Iris pigment epithelial cell (primary cell): ENCODE measurements around the gene TOP3A.

Experiments used
- DNase-seq: peaks from one replicate; pipeline ENCODE4 v3.0.0-alpha.2; 2011; ENCODE audit warnings: low read depth

Gene TOP3A

DNA sequence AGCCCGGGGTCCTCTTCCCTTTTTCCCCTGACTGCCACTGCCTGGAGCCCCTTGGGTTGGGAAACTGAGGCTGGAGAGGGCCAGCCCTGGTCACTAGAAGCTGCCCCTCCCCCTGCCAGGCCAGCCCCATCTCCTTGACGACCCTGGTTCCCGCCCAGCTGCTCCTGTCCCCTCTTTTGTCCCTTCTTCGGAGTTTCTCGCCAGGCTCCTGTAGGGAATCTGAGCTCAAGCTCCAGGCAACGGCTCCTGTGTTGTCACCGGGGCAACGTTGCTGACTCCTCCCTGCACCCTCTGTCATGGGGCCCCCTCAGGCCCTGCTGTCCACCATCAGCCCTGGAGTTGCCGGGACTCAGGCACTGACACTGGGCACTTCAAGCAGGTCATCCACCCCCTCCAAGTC is 83.6 kb downstream of the TOP3A start:
- no peak for DNase-seq

DNA sequence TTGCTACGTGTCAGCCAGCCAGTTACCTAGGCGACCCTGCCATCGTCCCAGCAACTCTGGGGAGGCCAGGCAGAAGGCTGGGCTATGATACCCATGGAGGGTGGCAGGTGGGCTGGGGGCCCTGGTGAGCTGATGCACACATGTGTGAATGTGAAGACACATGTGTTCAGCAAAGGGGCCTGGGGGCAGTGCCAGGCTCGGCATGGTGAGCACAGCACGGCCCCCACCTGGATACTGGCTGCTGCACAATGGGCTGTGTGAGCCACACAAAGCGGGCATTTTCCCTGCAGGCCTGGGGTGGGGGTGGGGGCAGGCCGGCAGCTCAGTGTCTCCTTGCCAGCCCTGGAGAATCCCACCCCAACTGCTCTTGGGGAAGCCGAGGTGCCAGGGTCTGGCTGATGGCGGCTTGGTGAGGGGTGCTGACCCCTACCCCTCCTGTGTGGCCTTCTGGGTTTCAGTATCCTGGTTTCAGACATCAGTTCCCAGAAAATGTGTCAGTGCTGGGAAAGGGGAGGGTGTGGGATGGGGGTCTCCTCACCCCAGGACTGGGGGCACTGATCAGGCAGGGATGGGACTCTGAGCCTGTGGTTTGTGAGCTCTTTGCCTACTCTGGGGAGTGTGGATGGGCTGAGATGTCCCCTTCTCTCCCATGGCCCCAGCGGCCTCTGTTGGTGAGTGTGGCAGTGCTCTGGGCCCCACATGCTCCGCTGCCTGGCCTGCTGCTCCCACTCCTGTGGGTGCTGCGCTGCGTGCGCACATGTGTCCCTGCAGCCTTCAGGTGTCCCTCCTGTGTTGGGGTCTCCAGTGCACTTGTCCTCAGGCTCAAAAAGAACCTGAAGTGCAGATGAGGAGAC is 84.3 kb downstream of the TOP3A start:
- DNase-seq, result no peak

DNA sequence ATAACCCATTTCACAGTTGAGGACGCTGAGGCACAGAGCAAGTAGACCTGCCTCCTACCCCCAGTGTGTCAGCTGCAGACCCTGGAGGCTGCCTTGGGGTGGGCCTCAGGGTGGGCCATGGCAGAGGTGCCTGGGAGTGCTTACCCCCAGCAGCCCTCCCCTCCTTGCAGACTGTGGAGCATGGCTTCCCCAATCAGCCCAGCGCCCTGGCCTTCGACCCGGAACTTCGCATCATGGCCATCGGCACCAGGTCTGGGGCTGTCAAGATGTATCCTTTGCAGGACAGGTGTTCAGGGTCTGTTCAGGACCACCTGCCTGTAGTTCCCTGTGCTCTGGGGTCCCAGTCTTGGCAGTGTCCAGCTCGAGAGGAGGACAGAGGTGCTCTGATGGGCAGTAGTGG is 85.0 kb downstream of the TOP3A start:
- no peak for DNase-seq

DNA sequence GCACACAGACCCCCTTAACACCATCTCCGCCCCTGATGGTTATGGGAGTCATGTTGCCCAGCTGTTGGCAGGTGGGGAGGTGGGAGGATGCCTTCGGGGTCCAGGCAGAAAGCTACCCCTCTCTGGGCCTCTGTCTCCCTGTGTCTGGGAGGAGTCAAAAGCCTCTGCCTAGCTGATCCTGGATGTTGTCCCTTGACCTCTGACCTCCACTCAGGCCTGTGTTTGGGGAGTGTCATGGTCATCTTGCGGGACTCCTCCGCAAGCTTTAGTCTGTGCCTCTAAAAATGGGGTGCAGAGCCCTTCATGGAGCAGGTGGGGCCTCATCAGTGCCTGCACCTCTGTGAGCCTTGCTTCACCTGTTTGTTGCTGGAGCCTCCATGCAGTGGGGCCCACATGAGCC is 85.5 kb downstream of the TOP3A start:
- DNase-seq, result no peak

DNA sequence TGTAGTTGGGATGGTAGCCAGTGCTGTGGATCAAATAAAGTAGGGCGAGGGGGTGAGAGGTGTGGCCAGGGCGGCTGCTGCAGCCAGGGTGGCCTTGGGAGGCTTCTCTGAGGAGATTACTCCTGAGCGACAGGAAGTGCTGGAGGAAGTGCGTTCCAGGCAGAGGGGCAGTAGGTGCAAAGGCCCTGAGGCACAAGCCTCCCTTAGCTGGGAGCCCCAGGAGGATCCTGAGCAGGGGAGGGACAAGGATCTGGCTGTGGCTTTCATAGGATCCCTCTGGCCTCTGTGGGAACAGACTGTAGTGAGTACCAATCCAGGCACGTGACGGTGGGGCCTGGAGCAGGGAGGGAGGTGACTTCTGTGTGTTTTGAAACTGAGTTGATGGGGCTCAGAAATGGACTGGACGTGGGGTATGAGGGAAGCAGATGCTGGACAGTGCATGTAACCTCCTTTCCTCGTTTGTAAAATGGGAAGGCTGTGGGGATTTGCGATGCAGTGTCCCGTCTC is 86.6 kb downstream of the TOP3A start:
- no peak for DNase-seq

DNA sequence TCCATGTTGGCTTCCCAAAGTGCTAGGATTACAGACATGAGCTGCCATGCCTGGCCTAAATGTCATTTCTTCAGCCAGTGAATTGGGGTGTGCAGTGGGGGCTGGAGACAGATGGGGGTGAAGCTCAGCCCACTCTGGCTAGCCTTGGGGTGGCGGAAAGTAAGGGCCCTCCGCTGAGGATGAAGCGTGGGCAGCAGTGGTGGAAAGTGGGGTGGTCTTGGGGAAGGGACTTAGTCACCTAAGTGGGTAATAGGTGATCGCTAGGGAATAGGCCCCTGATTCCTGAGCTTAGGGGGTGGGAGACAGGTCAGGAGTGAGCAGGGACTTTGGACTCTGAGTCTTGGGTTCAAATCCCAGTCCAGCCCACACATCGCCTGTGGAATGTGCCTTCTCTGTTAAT is 87.2 kb downstream of the TOP3A start:
- DNase-seq, result no peak

DNA sequence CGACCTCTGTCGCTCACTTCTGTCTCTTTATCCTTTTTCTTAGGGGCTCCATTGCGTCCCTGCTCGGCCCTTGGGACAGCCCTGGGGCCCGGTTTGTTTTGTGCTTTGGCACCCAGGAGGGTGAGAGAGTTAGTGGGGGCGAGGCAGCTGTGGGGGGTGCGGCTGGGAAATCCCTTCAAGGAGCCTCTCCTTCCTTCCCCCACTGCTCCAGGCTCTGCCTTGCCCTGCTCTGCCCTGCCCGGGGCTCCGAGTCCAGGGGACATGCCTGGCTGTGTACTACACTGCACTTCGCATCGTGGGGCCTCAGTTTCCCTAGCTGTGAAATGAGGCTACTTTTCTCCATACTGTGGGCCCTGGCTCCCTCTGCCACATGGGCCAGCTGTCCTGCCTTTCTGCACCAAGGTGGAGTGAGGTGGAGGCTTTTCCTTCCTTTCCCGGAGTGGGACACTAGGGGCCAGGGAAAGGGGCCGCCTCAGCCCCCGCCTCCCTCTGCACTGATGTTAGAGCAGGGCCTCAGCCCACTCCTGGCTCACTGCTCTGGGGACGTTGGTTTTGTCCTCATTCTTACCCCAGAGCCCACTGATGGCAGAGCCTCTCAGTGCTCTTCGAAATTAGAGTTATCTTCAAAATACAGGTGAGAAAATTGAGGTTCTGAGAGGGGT is 88.4 kb downstream of the TOP3A start:
- DNase-seq, result no peak

DNA sequence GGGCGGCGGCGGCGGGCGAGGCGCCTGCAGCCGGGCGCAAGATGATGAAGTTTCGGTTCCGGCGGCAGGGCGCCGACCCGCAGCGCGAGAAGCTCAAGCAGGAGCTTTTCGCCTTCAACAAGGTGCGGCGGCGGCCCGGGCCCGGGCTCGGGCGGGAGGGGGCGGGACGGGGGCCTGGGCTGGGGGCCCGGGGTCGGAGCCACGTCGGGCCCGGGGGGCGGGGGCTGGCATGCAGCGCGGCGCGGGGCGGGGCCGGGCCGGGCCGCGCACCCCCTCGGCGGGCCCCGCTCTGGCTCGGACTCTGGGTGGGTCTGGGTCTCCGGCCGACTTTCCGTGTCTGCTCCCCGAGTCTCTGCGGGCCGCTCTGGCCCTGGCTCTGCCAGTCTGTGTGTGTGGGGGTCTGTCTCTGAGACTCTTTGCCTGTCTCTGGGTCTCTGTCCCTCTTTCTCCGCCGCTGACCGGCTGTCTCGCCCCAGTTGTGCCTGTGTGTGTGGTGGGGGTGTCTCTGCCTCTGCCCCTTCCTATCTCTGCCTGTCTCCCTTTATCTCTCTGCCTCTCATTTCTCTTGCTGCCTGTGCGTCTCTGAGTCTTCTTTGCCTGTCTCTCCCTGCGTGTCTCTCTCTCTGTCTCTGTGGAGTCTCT is 89.0 kb downstream of the TOP3A start:
- no peak for DNase-seq

DNA sequence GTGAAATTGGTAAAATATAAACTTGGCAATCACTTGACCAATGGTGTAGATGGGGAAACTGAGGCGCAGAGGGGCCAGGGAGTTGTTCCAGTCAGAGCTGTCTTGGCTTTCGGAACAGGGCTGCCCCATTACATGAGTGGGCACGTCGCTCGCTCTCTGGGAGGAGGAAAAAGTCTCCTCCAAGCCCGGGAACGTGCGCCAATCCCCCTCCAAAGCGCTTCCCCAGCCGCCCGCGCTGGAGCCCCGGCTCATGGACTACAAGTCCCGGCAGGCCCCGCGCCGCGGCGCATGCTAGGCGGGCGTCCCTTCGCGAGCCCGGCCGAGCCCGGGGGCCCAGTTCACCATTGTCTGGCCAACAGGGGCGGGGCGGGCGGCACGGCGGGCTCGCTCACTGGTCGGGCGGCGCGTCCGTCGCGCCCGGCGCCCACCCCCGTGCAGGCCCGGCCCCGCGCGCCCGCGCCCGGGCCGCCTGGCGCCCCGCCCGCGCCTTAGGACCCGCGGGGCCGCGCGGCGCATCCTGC is 89.6 kb downstream of the TOP3A start, which contains the start of gene LLGL1:
TSS of gene LLGL1 (plus strand) at position 515 of the 521 bp plus-strand sequence. CDS start 48 bp downstream, outside the sequence.
- DNase-seq, result peak; percentile 95

DNA sequence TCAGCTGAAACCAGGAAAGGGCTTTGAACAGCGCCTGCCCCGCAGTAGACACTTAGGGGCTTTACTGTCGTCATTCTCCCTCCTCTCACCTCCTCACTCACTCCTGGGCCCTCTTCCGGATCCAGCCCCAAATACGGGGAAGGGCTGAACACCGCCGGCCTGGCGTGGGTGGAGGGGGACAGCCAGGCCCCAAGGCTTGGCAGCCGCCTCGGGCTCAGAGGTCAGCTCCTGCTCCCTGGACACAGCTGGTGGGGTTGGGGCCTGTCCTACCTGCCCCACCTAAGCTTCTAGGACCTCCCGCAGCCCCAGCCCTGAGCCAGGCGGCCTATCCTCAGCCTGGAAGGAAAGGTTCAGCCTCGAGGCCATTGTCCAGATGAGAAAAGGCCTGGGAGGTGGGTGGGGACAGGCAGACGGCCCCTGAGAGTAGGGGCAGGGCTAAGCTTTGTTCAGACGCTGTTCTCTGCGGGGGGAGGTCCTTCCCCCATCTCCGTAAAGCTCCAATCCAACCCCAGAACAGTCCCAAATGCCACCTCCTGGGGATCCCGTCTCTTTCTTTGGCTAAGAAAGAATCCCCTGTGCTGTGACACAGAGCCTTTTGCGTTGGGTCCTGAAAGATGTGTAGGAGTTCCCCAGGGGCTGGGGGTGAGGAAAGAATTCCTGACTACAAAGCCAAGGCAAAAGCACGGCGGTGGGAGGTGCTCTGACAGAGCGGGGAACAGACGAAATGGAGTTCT is 90.2 kb downstream of the TOP3A start:
- DNase-seq, result peak; percentile 28

DNA sequence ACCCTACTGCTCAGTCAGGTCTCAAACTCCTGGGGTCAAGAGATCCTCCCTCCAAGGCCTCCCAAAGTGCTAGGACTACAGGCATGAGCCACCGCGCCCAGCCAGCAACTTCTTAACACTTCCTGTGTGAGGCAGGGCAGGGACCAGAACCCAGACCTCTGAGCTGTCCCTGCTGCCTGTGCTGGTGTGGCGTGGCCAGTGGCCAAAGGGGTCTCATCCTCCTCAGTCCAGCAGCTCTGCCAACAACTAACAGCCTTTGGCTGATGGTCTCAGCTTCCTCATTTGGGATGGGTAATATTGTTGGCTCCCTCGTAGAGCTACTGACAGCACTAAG is 90.8 kb downstream of the TOP3A start:
- no peak for DNase-seq
